ENCODE measurements around the gene TEX19.

Gene TEX19, protein sequence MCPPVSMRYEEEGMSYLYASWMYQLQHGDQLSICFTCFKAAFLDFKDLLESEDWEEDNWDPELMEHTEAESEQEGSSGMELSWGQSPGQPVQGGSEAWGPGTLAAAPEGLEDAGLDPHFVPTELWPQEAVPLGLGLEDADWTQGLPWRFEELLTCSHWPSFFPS

DNA sequence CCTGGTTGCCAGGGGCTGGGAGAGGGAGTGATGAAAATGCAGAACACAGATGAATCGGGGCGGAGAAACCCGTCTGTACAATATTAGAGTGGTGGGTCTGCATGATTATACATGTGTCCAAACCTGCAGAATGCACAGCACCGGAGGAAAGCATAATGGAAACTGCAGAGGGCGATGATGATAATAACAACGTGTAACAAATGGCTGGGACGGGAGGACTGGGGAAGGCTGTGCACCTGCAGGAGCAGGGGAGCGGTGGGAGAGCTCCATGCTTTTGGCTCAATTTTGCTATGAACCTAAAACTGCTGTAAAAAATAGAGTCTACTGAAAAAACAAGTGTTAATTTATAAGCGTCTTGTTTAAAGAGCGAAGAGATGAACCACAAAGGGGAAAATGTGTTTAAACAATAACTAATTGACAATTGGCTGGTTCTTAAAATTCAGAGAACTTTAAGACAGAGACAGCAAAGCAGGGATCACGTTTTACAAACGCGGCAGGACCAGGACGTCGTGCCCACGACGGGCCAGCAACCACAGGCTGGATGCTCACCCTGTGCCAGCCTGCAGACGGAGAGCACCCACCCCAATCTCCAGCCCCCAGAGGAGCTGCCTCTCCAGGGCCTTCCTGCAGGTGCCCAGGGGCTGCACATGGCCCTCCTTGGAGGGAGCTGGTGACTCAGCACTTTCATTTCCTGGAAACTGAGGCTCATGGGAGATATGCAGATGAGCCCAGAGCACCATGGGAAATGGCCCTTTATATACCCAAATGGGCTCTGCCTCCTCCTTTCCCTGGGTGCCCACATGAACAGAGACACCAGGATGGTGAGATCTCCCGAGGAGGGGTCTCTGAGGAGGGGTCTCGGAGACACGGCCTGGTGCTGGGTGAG, at the start of gene TEX19:
Gene TEX19 (plus strand): TSS at position 783 of the 886 bp plus-strand sequence. CDS start 2,904 bp downstream, outside the sequence.
- DNase-seq (ENCODE audit: low read depth in 1 of 2, low spot score in 1 of 2): no peak

DNA sequence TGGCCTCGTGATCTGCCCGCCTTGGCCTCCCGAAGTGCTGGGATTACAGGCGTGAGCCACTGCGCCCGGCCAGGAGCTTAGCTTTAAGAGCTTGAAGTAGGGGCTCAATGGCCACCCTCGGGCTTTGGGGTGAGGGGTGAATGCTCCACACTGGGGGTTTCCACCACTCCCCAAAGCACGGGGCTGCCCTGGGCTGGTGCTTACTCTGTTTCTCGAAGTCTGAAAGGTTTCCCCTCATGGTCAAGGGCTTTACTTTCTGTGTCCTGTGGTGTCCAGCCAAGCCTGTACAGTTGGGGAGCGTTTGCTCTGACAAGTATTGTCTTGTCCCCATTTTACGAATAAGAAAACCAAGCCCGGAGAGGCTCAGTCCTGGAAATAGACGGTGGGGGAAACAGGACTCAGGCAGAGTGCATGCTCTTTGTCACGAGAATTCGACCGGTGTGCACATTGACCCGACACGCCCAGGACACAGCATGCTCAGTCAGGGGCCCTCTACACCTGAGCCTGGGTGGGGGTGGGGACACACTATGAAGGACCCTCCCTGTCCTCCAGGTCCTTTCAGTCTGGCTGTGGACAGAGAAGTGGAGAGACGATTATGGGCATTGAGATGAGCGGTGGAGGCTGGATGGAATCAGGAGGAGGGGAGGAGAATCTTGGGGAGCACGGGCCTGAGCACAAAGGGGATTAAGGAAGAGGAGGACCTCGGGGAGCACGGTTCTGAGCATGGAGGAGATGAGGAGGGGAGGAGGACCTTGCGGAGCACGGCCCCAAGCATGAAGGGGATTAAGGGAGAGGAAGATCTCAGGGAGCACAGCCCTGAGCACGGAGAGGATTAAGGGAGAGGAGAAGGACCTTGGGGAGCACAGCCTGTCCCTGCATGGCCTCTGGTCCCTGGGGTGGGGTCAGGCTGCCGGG, 49.1 kb upstream of the TEX19 start:
- DNase-seq (ENCODE audit: low read depth in 1 of 2, low spot score in 1 of 2): no peak

DNA sequence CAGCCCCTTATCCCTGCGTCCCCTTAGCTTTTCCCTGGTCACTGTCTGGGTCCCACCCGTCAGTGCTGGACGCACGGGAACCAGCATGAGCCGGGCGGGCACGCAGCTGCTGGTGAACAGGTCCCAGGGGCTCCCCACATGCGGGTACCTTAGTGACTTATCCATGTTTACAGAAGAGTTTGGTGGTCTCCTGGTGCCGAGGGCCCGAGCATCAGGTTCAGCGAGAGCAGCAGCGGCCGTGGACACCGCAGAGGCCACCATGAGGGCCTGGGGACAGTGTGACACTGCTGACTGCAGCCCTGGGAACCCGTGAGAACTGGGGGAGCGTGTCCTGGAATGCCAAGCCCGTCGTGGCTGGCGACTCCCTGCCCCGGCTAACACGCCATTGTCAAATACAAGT, 48.2 kb upstream of the TEX19 start:
- no peak for DNase-seq (ENCODE audit: low read depth in 1 of 2, low spot score in 1 of 2)

DNA sequence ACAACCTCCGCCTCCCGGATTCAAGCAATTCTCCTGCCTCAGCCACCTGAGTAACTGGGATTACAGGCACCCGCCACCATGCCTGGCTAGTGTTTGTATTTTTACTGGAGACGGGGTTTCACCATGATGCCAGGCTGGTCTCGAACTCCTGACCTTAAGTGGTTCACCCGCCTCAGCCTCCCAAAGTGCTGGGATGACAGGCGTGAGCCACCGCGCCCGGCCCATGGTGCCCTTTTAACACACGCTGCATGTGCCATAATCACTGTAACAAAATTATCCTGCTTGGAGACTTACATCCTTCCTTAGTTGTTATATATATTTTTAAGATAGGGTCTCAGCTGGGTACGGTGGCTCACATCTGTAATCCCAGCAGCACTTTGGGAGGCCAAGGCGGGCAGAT, 47.1 kb upstream of the TEX19 start:
- DNase-seq (ENCODE audit: low read depth in 1 of 2, low spot score in 1 of 2): no peak

DNA sequence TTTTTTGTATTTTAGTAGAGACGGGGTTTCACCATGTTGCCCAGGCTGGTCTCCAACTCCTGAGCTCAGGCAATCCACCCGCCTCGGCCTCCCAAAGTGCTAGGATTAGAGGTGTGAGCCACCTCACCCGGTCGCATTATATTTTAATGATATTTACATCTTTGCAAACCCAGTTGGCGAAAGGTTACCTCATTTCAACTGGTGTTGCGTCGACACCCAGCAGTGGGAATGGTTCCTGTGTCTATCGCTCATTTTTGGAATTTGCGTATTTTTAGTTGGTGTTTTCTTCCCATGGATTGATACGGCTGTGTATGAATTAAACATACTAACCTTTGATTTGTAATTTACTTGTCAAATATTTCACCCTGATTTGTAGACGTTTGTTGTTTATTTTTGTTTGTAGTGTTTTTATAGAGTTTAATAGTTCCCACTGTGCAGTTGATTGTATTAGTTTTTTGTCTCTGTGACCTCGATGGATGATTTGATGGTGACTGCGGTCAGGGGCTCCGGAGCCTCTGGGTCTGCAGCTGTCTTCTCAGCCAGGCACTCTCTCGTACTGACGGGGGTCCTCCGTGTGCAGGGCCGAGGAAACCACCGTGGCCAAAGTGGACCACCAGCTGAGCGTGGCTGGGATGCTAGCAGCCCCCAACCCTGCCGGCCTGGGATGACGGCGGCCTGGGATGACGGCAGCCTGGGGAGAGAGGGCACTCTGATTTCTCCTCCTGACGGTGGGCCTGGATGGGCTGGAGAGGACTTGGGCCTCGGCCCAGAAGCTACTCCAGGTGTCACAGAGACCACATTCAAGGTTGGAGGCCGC, 45.6 kb upstream of the TEX19 start:
- DNase-seq (ENCODE audit: low read depth in 1 of 2, low spot score in 1 of 2): no peak

DNA sequence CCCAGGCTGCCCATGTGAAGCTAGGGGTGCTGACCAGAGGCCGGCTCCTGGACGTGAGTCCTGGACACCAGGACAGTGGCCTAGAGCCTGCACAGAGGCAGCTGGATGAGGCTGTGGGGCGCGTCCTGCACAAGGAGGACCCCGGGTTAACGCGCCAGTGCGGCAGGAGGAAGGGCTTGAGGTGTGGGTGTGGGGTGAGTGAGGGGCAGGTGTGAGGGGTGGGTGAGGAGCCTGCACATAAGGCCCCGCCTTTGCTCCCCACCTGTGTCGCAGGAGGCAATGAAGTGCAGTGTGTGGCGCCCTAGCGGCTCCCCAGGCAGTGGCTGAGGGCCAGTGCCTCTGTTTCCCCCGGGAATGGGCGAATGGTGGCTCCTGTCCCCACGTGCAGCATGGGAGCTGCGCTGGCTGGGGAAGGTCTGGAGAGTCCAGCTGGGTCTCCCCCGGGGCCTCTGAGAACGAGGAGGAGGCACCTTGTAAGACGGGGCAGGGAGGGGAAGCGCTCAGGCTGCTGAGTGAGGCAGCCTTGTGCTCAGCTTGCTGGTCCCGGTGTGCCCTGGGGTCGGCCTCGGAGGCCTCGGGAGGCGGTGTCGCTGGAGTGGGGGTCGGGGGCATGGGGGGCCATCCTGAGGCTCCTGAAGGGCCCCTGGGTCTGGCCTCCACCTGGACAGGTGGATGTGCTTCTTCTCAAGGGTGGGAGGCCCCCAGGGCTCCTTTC, 44.9 kb upstream of the TEX19 start:
- DNase-seq (ENCODE audit: low read depth in 1 of 2, low spot score in 1 of 2): no peak

DNA sequence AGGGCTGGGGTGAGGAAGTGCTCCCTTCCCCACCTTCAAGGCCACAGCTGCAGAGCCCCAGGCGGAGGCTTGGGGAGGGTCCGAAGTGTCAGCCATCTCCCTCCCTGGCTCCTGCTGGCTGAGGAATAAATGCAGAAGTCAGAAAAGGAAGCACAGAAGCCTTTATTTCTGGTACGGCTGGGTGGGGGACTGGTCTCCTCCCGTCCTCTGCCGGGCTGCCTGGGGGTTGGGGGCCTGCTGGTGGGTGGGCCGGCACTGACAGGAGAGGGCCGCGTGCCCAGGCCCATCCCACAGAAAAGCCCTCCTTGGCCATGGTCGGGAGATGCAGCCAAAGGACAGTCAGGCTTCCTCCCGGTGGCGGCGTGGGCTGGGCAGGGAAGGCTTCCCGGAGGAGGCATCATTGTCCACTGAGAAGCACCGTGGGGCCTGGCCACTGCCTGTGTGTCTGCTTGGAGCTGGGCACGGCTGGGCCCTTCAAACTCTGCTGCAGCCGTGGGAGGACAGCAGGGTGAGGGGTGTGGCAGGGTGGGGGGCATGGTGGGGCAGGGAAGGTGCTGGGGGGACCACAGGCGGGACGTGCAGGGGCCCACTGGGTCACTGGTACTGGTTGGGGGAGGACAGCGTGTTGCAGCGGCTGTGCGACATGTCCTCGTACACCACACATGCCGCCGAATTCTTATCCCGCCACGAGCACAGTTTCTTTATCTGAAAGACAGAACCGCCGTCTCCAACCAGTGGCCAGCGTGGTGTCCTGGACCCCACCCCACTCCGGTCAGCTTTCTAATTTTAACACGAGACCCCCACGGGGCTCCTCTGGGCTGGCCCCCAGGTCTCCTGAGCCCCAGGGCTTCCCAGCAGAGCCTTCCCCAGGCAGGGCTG, 44.1 kb upstream of the TEX19 start:
- DNase-seq (ENCODE audit: low read depth in 1 of 2, low spot score in 1 of 2): no peak

DNA sequence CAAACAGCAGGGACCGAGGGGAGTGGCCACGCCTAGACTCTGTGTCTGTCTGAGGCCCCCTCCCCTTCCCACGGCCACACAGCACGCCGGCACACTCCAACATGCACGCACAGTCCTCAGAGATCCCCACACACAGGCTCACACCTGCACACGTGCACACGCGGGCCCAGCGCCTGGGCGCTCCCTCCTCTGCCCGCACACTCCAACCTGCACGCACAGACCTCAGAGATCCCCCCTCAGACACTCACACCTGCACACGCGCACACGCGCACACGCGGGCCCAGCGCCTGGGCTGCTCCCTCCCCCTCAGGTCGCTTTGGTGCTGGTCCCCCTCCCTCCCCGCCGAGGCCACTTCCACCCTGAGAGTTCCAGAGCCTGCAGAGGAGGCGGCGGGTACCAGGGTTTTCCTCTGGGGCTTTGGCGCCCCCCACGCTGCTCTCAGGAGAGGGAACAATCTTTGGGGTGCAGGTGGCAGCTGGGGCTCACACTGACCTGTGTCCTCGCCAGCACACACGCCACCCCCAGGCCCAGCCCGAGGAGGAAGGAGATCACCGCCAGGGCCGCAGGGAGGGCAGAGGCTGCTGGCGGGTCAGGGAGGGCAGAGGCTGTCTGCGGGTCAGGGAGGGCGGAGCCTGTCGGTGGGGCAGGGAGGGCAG, 43.2 kb upstream of the TEX19 start:
- DNase-seq (ENCODE audit: low read depth in 1 of 2, low spot score in 1 of 2): no peak

DNA sequence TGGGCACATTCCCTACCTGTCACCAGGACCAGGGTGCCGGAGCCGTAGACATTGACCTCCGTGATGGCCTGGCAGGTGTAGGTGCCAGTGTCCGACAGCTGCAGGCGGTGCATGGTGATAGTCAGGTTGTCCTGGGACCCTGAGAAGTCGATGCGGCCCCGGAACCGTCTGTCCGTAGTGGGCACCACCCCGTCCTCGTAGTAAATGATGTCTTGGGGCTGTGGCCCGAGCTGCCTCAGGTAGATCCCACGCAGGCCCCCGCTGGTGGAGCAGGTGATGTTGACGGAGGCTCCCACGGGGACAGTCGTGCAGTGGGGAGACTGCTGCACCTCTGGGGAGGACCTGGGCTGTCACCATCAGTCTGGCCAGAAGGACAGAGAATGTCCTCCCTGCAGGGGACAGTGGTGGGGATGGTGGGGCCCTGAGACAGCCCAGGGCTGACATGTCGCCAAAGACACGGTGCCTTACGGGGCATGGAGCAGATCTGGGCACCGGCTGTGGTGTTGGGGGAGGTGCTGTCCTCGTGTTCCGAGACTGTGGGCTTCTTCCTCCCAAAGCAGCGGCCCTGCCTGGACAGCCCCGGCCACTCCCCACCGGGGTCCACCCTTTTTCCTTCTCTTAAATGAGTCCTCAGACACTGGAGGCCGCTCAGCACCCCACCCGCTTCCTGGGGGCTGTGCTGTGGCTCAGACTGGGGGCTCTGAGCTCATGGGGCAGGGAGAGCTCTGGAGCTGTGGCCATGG, 42.2 kb upstream of the TEX19 start:
- DNase-seq (ENCODE audit: low read depth in 1 of 2, low spot score in 1 of 2): no peak

DNA sequence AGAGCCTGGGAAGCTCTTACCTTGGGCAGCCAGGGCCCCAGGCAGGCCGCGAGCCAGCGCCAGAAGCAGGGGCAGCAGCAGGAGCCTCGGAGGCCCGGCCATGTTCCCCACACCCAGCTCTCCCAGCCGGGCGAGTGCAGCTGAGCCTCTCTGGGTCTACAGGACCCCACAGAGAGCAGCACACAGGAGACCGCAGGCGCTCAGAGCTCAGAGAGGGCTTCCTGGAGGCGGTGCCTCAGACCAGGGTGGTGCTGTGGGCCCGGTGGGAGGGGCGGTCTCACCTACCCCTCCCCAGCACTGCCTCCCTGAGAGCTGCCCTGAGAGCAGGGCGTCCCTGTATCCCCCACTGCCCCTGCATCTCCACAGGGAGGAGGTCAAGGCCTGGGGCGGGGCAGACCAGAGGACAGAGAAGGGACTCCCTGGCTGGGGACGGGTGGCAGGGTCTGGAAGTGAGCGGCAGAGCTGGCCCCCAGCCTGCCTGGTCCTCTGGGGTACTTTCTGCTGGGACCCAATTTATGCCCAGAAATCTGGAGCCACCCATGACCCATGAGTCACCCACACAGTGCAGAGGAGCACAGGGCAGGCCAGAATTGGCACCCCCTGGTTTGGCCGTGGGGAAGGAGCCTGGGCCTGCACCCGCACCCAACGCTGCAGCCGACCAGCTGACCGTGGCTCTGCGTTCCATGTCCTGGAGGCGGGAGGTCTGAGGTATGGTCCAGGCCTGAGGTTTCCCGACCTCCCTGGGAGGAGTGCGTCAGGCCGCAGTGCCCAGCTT, 41.5 kb upstream of the TEX19 start, which contains the start of gene CD7:
Gene CD7 (minus strand): TSS at position 215 of the 775 bp plus-strand sequence. CDS start 113 bp downstream, at position 102.
- peak in 1 of 2 donors; percentile 54 for DNase-seq (ENCODE audit: low read depth in 1 of 2, low spot score in 1 of 2)

DNA sequence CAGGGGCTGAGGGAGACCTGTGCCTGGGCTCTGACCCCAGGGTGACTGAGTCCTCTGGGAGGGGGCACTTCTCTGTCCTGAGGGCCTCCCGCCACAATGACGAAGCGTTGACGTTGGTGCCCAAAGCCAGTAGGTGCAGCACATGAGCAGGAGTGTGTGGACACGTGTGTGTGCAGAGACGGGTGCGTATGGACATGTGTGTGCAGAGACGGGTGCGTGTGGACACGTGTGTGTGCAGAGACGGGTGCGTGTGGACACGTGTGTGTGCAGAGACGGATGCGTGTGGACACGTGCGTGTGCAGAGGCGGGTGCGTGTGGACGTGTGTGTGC, 40.9 kb upstream of the TEX19 start:
- DNase-seq (ENCODE audit: low read depth in 1 of 2, low spot score in 1 of 2): no peak

DNA sequence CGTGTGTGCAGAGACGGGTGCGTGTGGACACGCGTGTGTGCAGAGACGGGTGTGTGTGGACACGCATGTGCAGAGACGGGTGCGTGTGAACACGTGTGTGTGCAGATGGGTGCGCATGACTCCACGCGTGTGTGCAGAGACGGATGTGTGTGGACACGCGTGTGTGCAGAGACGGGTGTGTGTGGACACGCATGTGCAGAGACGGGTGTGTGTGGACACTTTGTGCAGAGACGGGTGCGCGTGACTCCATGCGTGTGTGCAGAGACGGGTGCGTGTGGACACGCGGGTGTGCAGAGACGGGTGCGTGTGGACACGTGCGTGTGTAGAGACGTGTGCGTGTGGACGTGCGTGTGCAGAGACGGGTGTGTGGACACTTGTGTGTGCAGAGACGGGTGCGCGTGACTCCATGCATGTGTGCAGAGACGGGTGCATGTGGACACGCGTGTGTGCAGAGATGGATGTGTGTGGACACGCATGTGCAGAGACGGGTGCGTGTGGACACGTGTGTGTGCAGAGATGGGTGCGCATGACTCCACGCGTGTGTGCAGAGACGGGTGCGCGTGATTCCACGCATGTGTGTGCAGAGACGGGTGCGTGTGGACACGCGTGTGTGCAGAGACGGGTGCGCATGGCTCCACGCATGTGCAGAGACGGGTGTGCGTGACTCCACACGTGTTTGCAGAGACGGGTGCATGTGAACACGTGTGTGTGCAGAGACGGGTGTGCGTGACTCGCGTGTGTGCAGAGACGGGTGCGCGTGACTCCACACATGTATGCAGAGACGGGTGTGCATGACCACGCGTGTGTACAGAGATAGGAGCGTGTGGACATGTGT, 40.1 kb upstream of the TEX19 start:
- DNase-seq (ENCODE audit: low read depth in 1 of 2, low spot score in 1 of 2): no peak

DNA sequence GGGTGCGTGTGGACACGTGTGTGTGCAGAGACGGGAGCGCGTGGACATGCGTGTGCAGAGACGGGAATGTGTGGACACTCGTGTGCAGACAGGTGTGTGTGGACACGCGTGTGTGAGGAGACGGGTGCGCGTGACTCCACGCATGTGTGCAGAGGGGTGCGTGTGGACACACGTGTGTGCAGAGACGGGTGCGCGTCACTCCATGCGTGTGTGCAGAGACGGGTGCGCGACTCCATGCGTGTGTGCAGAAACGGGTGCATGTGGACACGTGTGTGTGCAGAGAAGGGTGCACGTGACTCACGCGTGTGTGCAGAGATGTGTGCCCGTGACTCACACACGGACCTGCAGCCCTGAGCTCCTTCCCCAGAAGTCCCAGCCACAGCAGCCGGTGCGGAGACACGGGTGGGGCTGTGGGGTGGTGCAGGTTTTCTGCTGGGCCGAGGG, 39.4 kb upstream of the TEX19 start:
- DNase-seq (ENCODE audit: low read depth in 1 of 2, low spot score in 1 of 2): no peak

DNA sequence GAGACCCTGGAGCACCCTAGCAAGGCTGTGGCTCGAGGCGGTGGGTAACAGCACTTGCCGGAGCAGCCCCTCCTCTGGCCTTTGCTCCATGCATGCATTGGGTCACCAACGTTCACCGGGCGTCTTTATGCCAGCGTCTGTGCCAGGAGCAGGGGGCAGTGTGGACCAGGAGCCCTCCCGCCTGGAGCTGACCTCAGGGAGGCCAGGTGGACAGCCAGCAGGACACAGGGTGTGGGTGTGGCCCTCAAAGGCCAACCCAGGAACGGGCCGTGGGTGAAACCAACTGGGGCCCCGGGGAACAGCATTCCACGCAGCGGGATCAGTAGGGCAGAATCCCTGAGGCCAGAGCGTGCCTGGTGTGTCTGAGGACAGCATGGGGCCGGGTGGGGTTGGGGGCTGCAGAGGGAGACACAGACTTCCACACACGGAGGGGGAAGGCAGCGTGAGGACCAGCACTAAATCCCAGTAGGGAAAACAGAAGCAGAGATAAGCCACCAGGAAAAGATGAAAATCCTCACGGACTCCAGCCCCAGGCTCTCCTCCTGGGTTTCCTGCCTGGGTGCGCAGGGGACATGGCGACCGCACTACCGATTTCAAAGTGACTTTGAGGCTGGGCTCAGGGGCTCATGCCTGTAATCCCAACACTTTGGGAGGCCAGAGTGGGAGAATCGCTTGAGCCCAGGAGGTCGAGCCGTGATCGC, 38.8 kb upstream of the TEX19 start:
- DNase-seq (ENCODE audit: low read depth in 1 of 2, low spot score in 1 of 2): no peak
